ENCODE data around the gene GATAD2A. TPM values are rescaled to one million over a fixed set of nuclear protein-coding genes. Genes with fewer than 3 reads are reported as not detected.

GATAD2A gene
- total RNA-seq, 2 experiments from 2014 or later: 123 to 139 TPM

DNA sequence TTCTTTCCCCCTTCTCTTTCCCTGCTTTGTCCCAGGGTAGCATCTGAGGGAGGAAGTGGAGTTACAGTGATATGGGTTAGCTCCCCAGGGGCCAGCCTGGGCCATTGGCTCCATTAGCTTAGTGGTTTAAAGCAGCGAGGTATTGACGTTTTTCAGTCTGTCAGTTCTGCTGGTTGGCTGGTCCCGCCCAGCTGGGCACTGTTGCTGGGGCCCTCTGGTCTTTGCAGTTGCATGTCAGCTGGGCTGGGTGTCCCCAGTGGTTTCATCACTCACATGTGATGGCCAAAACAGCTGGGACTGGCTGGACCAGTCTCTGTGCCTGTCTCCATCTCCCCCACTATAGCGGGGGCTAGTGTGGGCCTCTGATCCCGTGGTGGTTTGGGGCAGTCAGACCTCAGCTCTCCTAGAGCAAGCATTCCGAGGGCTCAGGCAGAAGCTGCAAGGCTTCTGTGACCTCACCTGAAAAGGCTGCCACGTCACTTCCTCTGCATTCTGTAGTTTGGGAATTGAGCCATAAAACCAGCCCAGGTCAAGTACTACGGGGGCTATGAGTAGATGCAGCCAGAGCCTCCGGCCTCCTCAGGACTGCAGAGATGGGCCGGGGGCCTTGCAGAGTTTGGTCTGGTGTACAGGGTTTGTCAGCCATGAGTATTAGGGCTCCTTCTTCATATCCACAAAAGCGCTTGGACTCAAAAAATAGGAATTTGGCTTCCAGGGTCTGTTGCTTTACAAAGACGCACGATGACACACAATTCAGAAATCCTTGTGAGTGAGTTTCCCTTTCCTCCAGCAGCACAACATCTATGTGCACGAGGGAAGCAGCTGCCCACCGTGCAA, 79.9 kb downstream of the GATAD2A start:
- H3K27me3 Mint-ChIP-seq: no peaks in the 10 kb centered on the region
- peaks cover 7% of the 10 kb centered on the region for H3K36me3 Mint-ChIP-seq (ENCODE audit: low read depth)
- DNase-seq (no peak), ATAC-seq (no peak)
- intact Hi-C loops (cut with DNase I, micrococcal nuclease): no loop called here
- ChIA-PET CTCF (interaction anchor here (1.6 kb wide), 1 partner anchor 121 kb away, joined by 4 read pairs; no protein-coding TSS in a partner anchor), POLR2A (interaction anchor here (0.7 kb wide), 1 partner anchor 76 kb away, joined by 3 read pairs; no protein-coding TSS in a partner anchor)
- peaks cover 68% of the 10 kb centered on the region for H3K4me1 Mint-ChIP-seq
- no peak overlapping the region for H3K4me3 Mint-ChIP-seq
- H3K9me3 Mint-ChIP-seq (ENCODE audit: low read depth): no peaks in the 10 kb centered on the region
- H3K27ac Mint-ChIP-seq: peak overlapping the region; percentile 78

DNA sequence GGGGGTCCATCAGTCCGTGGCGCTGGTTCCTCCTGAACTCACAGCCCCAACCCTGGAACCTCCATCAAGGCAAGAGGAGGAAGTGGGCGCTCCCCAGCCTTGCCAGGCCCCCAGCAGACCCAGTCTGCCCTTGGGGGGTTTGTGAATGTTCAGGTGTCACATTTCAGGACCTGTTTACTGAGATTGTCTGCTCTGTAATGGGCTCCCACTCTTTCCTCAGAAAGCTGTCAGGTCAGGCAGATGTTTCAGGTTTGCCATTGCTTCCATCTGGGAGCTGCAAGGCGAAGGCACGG, 80.5 kb downstream of the GATAD2A start:
- Mint-ChIP-seq H3K27ac (peak overlapping the region; percentile 31), H3K36me3 (ENCODE audit: low read depth) (peaks cover 11% of the 10 kb centered on the region), H3K4me1 (peaks cover 66% of the 10 kb centered on the region), H3K4me3 (no peak overlapping the region), H3K27me3 (no peaks in the 10 kb centered on the region), H3K9me3 (ENCODE audit: low read depth) (no peaks in the 10 kb centered on the region)
- ChIA-PET POLR2A (no interaction called here), CTCF (interaction anchor here (0.7 kb wide), 1 partner anchor 454 kb away, joined by 3 read pairs; no protein-coding TSS in a partner anchor)
- DNase-seq (no peak), ATAC-seq (no peak)
- intact Hi-C loops (cut with DNase I, micrococcal nuclease): no loop called here

DNA sequence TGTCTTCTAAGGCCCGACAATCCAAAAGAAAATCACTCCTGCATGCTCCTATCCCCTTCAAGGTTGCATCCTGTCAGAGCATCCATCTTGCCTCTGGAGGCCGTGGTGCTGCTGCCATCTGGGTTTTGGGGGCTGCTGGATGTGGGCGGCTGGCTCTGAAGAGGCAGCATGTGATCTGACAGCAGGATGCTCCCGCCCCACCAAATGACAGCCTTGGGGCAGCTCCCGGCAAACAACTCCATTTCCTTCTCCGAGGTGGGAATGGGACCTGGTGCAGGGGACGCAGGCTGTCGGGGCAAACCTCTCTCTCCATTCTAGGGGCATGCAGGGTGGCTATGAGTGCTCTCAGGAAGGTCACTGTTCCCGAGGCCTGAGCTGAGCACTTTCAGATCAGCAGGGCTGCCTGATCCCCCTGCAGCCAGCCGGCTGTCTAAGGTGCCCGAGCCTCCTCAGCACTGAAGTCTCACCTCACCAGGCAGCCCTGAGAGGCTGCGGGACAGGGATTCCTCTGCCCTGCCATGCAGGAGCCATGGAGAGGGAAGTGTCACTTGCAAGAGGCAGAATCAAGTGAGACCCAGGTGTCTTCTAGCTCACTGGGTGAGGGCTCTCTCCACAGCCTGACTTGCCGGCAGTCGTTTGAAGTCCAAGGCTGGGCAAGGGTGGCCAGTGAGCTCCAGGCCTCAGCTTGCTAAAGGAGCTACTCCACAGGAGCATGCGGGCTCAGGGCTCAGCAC, 81.0 kb downstream of the GATAD2A start:
- Mint-ChIP-seq H3K4me1 (peaks cover 62% of the 10 kb centered on the region), H3K4me3 (no peak overlapping the region), H3K9me3 (ENCODE audit: low read depth) (no peaks in the 10 kb centered on the region), H3K27ac (peak overlapping the region; percentile 67), H3K36me3 (ENCODE audit: low read depth) (peaks cover 10% of the 10 kb centered on the region), H3K27me3 (no peaks in the 10 kb centered on the region)
- no peak for DNase-seq
- CTCF ChIA-PET: interaction anchor here (0.7 to 6.9 kb wide), 2 partner anchors 123 to 454 kb away, joined by 3 to 123 read pairs; no protein-coding TSS in a partner anchor
- intact Hi-C loops (cut with DNase I, micrococcal nuclease): no loop called here
- ATAC-seq: no peak
- POLR2A ChIA-PET: no interaction called here

DNA sequence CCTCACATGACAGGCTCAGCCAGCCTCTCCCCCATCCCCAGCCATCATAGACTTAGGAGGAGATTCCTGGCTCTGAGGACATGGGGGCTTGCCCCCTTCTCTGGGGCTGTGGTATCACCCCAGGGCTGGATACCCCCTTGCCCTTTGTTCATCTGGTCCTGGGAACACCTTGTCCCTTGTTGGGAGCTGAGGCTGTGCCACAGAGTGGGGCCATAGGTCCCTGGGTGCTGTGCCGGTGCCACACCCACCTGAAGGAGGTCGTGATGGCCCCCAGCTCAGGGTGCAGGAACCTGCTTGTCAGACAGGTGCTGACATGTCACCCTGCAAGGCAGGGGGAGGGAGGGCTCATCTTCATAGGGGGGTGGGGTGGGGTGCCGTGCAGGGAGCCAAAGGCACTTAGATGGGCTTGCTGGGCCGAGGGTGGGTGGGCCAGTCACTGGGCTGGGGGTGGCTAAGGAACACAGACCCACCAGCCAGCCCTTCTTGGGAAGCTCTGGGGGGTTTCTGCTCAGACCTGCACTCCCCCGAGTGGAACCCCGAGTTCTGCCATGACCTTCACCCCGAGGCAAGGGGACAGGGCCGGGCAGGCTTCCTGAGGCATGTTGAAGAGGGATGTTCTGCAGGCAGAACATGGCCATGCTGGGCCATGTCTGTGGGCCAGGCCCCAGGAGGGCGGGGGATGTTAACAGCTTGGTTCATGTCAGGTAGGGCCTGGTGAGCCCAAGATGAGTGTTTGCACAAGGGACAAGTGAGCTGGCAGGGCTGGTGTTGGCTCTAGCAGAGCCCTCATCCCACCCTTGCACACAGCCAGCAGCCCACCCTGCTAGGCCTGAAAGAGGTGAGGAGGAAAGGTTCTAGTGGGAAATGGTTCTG, 81.8 kb downstream of the GATAD2A start:
- ChIA-PET CTCF (interaction anchor here (1.2 to 6.9 kb wide), 2 partner anchors 28 to 123 kb away, joined by 5 to 123 read pairs; no protein-coding TSS in a partner anchor), POLR2A (interaction anchor here (1.5 kb wide), 1 partner anchor 28 kb away, joined by 4 read pairs; the partner anchor contains the start of genes NDUFA13 and TSSK6)
- Mint-ChIP-seq H3K36me3 (ENCODE audit: low read depth) (peaks cover 9% of the 10 kb centered on the region), H3K4me3 (no peak overlapping the region), H3K27ac (peak overlapping the region; percentile 97), H3K9me3 (ENCODE audit: low read depth) (no peaks in the 10 kb centered on the region), H3K27me3 (no peaks in the 10 kb centered on the region), H3K4me1 (peaks cover 60% of the 10 kb centered on the region)
- DNase-seq (no peak), ATAC-seq (no peak)
- intact Hi-C loops (cut with DNase I, micrococcal nuclease): no loop called here

DNA sequence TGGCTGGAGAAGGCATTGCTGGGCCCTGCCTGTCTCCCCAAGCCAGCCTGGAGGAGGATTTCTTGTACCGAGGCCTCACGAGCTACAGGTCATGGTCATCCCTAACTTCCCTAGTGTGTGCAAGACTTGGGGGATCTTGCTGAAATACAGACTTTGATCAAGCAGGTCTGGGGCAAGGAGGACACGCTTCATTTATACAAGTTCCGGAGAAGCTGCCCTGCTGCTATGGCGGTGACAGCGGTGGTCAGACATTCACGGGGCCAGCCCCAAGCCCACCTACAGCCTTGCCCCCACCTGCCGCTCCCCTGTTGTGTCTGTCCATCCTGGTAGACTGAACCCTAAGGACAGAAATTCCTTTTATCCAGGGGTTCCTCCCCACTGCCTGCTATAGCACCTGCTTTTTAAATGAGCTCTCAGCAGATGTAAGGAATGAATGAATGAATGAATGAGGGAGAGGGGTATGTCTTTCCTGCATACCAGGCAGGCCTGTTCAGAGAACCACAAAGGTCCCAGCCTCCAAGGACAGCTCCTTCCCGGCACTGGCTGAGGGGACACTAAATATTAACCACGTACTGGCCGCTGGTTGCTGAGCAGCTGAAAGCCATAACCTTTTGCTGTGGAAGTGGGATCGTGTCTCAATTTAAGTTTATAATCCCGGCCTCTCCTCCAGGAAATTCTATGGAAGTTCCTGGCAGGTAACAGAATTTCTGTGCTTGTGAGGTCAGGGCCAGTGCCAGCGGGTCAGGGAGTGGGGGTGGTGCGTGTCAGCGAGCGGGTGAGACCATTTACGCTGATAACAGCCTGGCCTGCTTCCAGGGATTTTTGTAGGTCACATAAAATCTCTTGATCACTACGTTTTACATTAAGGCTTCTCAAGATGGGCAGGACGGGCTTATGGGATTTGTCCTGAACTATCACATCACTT, 82.7 kb downstream of the GATAD2A start:
- no peaks in the 10 kb centered on the region for H3K27me3 Mint-ChIP-seq
- ATAC-seq (no peak), DNase-seq (no peak)
- no peaks in the 10 kb centered on the region for H3K9me3 Mint-ChIP-seq (ENCODE audit: low read depth)
- peaks cover 54% of the 10 kb centered on the region for H3K4me1 Mint-ChIP-seq
- peak overlapping the region; percentile 43 for H3K4me3 Mint-ChIP-seq
- ChIA-PET CTCF (interaction anchor here (0.6 to 6.9 kb wide), 9 partner anchors 7 to 124 kb away, joined by 3 to 123 read pairs (median 5); partner anchors contain the start of gene GATAD2A), POLR2A (interaction anchor here (0.6 to 1.9 kb wide), 5 partner anchors 28 to 285 kb away, joined by 3 to 7 read pairs (median 4); partner anchors contain the start of genes GATAD2A, NDUFA13, NR2C2AP and TSSK6)
- H3K27ac Mint-ChIP-seq: peak overlapping the region; percentile 97
- peaks cover 10% of the 10 kb centered on the region for H3K36me3 Mint-ChIP-seq (ENCODE audit: low read depth)
- intact Hi-C loops (cut with DNase I, micrococcal nuclease): loop anchor here in 1 of 2 experiments (2.0 kb wide), 1 partner anchor 29 kb away; no protein-coding TSS in a partner anchor

DNA sequence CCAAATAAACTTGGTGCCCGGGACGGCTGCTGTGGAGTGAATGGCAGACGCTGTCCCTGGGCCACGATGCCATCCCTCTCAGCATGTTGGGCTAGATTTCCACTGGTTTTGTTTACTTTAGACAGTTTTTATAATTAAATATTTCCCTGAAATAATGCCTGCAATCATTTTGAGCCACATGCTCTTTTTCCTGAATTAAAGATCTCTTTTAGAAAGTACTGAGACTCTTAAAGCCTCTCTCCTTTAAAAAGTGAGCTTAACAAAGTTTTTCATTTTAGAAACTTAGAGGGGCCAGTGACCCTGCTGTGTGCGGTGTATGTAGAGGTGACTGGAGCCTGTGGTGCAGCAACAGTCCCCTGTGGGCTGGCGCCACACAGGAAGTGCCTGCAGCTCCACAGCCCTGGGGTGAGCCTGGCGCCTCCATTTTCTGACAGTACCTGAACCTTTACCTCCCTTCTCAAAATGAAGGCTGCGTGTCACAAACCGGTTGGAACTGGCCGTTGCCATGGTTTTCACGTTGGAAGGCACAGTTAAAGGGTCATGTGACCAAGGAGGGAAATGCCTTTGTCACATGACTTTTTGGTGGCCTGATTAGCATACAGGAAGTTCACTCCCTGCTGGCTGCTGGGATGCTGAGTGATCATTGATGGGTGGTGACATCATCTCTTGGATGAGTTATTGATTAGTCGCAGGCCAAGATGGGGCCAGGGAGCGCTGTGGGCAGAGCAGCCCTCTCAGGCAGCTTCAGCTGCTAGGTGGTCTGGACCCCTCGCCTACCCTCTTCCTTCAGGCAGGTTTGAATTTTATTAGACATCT, 83.6 kb downstream of the GATAD2A start:
- Mint-ChIP-seq H3K27ac (peak overlapping the region; percentile 97), H3K36me3 (ENCODE audit: low read depth) (peaks cover 13% of the 10 kb centered on the region), H3K4me1 (peaks cover 57% of the 10 kb centered on the region), H3K27me3 (no peaks in the 10 kb centered on the region), H3K4me3 (peak overlapping the region; percentile 43), H3K9me3 (ENCODE audit: low read depth) (no peaks in the 10 kb centered on the region)
- intact Hi-C loops (cut with DNase I, micrococcal nuclease): loop anchor here (1.0 to 2.0 kb wide), 8 partner anchors 30 to 456 kb away; partner anchors contain the start of genes MAU2 (in 2 of the 2), SUGP1 (in 2 of the 2), ARMC6 (in 1 of the 2) and BORCS8 (in 1 of the 2)
- ChIA-PET POLR2A (interaction anchor here (0.6 to 1.9 kb wide), 5 partner anchors 27 to 286 kb away, joined by 3 to 7 read pairs (median 4); partner anchors contain the start of genes GATAD2A, NDUFA13, NR2C2AP and TSSK6), CTCF (interaction anchor here (0.6 to 6.9 kb wide), 20 partner anchors 8 to 343 kb away, joined by 3 to 123 read pairs (median 5); partner anchors contain the start of gene GATAD2A)
- ATAC-seq: peak; percentile 93
- DNase-seq: peak; percentile 95

DNA sequence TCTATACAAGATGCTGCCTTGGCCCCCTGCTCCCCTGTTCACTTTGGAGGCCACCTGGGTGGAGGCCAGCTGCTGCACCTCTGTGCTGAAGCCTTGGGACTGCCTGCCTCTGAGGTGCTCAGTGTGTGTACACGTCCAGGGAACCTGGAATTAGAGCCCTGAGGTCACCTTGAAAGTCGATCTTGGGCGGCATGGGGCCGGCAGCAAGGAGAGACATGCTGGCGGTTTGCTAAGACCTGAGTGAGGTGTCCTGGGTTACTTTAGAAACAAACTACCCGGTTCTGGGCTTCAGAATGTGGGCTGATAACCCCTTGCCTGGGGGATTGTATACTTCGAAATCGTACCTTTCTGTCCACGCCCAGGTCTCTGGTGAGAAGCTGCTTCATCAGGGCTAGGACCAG, 84.3 kb downstream of the GATAD2A start:
- H3K36me3 Mint-ChIP-seq (ENCODE audit: low read depth): peaks cover 20% of the 10 kb centered on the region
- POLR2A ChIA-PET: interaction anchor here (0.7 to 1.9 kb wide), 5 partner anchors 27 to 286 kb away, joined by 3 to 7 read pairs (median 3); partner anchors contain the start of genes GATAD2A and NR2C2AP
- H3K9me3 Mint-ChIP-seq (ENCODE audit: low read depth): no peaks in the 10 kb centered on the region
- peak overlapping the region; percentile 43 for H3K4me3 Mint-ChIP-seq
- DNase-seq (peak; percentile 34), ATAC-seq (no peak)
- CTCF ChIA-PET: interaction anchor here (0.7 to 6.9 kb wide), 36 partner anchors 9 to 344 kb away, joined by 3 to 123 read pairs (median 5); partner anchors contain the start of gene GATAD2A
- H3K4me1 Mint-ChIP-seq: peaks cover 56% of the 10 kb centered on the region
- H3K27ac Mint-ChIP-seq: peak overlapping the region; percentile 97
- intact Hi-C loops (cut with DNase I, micrococcal nuclease): loop anchor here (1.0 to 2.0 kb wide), 13 partner anchors 31 to 457 kb away; partner anchors contain the start of genes MAU2 (in 2 of the 2), SUGP1 (in 2 of the 2), ARMC6 (in 1 of the 2) and BORCS8 (in 1 of the 2)
- no peaks in the 10 kb centered on the region for H3K27me3 Mint-ChIP-seq

DNA sequence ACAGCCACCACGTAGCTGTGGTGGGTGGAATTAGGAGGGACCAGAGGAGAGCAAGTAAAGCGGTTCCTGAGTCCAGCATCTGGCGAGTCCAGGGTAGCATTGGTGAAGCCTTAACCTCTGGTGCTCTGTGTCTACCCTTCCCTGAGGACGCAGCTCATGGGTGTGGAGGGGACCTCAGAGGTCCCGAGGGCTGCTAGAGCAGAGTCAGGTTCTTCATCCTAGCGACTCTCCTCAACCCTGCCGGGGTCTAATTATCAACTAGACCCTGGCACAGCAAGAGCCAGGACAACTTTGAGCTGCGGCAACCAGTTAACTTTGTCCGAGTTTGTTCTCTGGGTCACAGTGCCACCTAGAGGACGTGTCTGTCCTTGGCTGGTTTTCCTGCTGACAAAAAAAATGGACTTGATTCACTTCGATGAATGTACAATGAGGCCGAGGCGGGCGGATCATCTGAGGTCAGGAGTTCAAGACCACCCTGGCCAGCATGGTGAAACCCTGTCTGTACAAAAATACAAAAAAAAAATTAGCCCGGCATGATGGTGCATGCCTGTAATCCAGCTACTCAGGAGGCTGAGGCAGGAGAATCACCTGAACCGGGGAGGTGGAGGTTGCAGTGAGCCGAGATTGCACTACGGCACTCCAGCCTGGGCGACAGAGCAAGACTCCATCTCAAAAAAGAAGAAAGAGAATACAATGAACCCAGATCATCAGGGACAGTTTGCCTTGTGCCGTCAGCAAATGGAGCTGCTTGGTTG, 84.9 kb downstream of the GATAD2A start:
- H3K4me3 Mint-ChIP-seq: no peak overlapping the region
- no peaks in the 10 kb centered on the region for H3K9me3 Mint-ChIP-seq (ENCODE audit: low read depth)
- DNase-seq (peak; percentile 90), ATAC-seq (peak; percentile 24)
- peaks cover 52% of the 10 kb centered on the region for H3K4me1 Mint-ChIP-seq
- peaks cover 23% of the 10 kb centered on the region for H3K36me3 Mint-ChIP-seq (ENCODE audit: low read depth)
- intact Hi-C loops (cut with DNase I, micrococcal nuclease): loop anchor here (1.0 kb wide), 5 partner anchors 123 to 351 kb away; no protein-coding TSS in a partner anchor
- ChIA-PET CTCF (interaction anchor here (0.6 to 6.9 kb wide), 46 partner anchors 9 to 344 kb away, joined by 3 to 123 read pairs (median 4); partner anchors contain the start of genes GATAD2A, NDUFA13 and TSSK6), POLR2A (interaction anchor here (0.7 to 1.9 kb wide), 5 partner anchors 28 to 126 kb away, joined by 3 to 7 read pairs (median 3); partner anchors contain the start of gene GATAD2A)
- H3K27me3 Mint-ChIP-seq: no peaks in the 10 kb centered on the region
- H3K27ac Mint-ChIP-seq: peak overlapping the region; percentile 97

All from activated CD4-positive, alpha-beta T cell treated with anti-CD3 and anti-CD28 coated beads for 36 hours (primary cell).